Loucy (cell line): Measurements from ENCODE around the gene MSANTD3.

ENCODE experiments used
- H2AFZ ChIP-seq: fragments of 200-600 bp; sonication (generic); 2 replicates; pipeline ENCODE4 v1.6.0; 2016; ENCODE audit warnings: antibody characterized with exemption, mild to moderate bottlenecking, low read length, moderate library complexity
- H3F3A ChIP-seq: fragments of 200-600 bp; 2 replicates; pipeline ENCODE4 v1.6.0; 2016; ENCODE audit warnings: antibody characterized with exemption, low read depth, mild to moderate bottlenecking
- H3K27me3 ChIP-seq: fragments of 200-600 bp; sonication (generic); 2 replicates; pipeline ENCODE4 v1.6.1; 2014; ENCODE audit warnings: low read length, mild to moderate bottlenecking; ENCODE audit not compliant: insufficient read depth, poor library complexity, severe bottlenecking
- H3K36me3 ChIP-seq: fragments of 200-600 bp; sonication (generic); 2 replicates; pipeline ENCODE4 v1.6.1; 2016; ENCODE audit warnings: low read length; ENCODE audit not compliant: insufficient read depth
- H3K4me1 ChIP-seq: fragments of 200-600 bp; sonication (generic); 2 replicates; pipeline ENCODE4 v1.5.1; 2014; ENCODE audit warnings: low read length, mild to moderate bottlenecking; ENCODE audit not compliant: insufficient read depth, poor library complexity, severe bottlenecking
- H3K4me2 ChIP-seq: fragments of 200-600 bp; sonication (generic); 2 replicates; pipeline ENCODE4 v1.6.0; 2014; ENCODE audit warnings: antibody characterized with exemption, low read length, low read depth, mild to moderate bottlenecking; ENCODE audit not compliant: poor library complexity, severe bottlenecking
- H3K4me3 ChIP-seq: fragments of 200-600 bp; sonication (generic); 2 replicates; pipeline ENCODE4 v1.5.1; 2014; ENCODE audit warnings: low read length, mild to moderate bottlenecking, mixed read lengths; ENCODE audit not compliant: poor library complexity, severe bottlenecking
- H3K79me2 ChIP-seq: fragments of 200-600 bp; sonication (generic); 2 replicates; pipeline ENCODE4 v1.6.1; 2014; ENCODE audit warnings: low read length; ENCODE audit not compliant: insufficient read depth
- H3K9ac ChIP-seq: fragments of 200-600 bp; sonication (generic); 2 replicates; pipeline ENCODE4 v1.6.0; 2014; ENCODE audit warnings: mild to moderate bottlenecking, low read depth, low read length, moderate library complexity; ENCODE audit not compliant: poor library complexity, severe bottlenecking
- H3K9me2 ChIP-seq: fragments of 200-600 bp; sonication (generic); replicated peaks from 2 replicates; pipeline ENCODE4 v1.6.1; 2016; ENCODE audit warnings: low read depth, low read length, mixed read lengths
- H3K9me3 ChIP-seq: fragments of 200-600 bp; sonication (generic); 2 replicates; pipeline ENCODE4 v1.6.1; 2014; ENCODE audit warnings: mild to moderate bottlenecking, antibody characterized with exemption, low read length, low read depth; ENCODE audit not compliant: insufficient read depth
- H4K20me1 ChIP-seq: fragments of 200-600 bp; sonication (generic); 2 replicates; pipeline ENCODE4 v1.6.0; 2014; ENCODE audit warnings: antibody characterized with exemption, low read length, mild to moderate bottlenecking; ENCODE audit not compliant: insufficient read depth, poor library complexity, severe bottlenecking
- EZH2phosphoT487 ChIP-seq: fragments of 200-600 bp; IDR thresholded peaks from 2 replicates; pipeline ENCODE4 v1.6.1; 2018; ENCODE audit warnings: antibody characterized with exemption, mild to moderate bottlenecking, moderate library complexity, borderline replicate concordance
- TF ChIP-seq, protein P1 (sequence below): fragments of 200-600 bp; sonication (generic); conservative IDR thresholded peaks from 2 replicates; pipeline ENCODE4 v1.5.1; 2014; ENCODE audit warnings: mild to moderate bottlenecking, antibody characterized with exemption, low read length

Gene MSANTD3

DNA sequence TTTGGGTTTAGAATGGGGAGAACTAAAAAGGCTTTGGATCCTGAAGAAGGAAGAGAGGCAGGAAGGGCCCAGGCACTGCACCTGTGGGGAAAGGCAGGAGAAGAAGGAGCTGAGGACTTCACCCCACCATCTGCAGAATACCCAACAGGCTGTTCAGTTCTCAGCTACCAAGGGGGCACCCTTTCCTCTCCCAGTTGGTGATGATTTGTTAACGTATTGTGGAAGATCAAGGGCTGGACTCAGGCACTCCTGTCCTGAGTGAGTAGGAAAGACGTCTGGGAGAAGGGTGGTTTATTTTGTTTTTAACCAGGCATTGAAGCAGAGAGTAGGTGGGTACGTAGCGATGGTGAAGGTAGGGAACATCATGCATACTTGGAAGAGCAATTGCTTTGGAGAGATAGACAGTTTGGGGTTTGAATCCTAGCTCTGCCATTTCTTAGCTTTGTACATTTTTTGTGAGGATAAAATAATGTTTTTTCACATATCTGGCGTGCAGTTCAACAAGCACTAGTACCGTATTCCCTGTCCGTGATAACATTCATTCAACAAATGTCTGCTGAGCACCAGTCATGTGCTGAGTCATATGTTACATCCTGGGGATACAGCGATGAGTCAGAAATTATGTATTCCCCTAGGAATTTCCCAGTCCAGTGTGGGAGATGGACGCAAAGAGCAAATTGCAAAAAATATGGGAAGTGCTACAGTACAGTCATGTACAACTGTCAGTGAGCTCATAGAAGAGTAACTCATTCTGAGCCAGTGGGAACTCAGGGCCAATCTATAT lies 2.1 kb downstream of the MSANTD3 start:
- Histone ChIP-seq H3F3A (no peaks in the 10 kb centered on the region), H3K27me3 (no peaks in the 10 kb centered on the region), H3K4me2 (peak overlapping the region; percentile 88), H2AFZ (no peak overlapping the region), H4K20me1 (peaks cover 18% of the 10 kb centered on the region), H3K4me1 (peaks cover 49% of the 10 kb centered on the region), H3K9me3 (no peaks in the 10 kb centered on the region), H3K79me2 (peaks cover 60% of the 10 kb centered on the region), H3K4me3 (peak overlapping the region; percentile 94), H3K9me2 (no peaks in the 10 kb centered on the region), H3K36me3 (no peaks in the 10 kb centered on the region), H3K9ac (peak overlapping the region; percentile 88)
- no peak for TF ChIP-seq EZH2phosphoT487
- TF ChIP-seq, protein P1, sequence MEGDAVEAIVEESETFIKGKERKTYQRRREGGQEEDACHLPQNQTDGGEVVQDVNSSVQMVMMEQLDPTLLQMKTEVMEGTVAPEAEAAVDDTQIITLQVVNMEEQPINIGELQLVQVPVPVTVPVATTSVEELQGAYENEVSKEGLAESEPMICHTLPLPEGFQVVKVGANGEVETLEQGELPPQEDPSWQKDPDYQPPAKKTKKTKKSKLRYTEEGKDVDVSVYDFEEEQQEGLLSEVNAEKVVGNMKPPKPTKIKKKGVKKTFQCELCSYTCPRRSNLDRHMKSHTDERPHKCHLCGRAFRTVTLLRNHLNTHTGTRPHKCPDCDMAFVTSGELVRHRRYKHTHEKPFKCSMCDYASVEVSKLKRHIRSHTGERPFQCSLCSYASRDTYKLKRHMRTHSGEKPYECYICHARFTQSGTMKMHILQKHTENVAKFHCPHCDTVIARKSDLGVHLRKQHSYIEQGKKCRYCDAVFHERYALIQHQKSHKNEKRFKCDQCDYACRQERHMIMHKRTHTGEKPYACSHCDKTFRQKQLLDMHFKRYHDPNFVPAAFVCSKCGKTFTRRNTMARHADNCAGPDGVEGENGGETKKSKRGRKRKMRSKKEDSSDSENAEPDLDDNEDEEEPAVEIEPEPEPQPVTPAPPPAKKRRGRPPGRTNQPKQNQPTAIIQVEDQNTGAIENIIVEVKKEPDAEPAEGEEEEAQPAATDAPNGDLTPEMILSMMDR = no peak

DNA sequence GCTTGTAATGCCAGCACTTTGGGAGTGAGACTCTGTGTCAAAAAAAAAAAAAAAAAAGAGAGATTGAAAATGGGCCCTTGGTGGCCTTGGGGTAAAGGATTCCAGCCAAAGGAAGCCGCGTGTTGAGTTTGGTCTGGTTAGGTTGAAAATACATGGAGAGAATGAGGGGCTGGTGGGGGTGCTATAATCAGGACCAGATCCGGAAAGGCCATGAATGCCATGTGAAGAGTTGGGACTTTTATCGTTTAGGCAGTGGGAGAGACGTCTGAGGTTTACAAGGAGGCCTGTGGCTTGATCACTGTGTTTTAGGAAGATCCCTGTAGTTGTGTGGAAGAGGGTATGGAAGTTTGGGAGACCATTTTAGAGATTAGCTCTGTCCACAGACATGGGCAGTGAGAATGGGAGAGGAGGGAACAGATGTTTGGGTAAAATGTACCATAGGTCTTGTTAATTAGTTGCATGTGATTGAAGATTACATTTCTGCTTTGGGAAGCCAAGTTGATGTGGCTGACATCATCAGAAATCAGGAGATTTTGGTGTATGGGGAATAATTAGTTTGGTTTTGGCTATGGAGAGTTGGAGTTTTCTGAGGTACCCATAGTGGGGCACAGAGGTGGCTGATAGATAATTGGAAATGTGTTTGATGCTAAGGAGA lies 3.5 kb downstream of the MSANTD3 start:
- Histone ChIP-seq H3K9me2 (no peaks in the 10 kb centered on the region), H3K9ac (no peak overlapping the region), H3F3A (no peaks in the 10 kb centered on the region), H3K4me3 (peak overlapping the region; percentile 6), H3K36me3 (no peaks in the 10 kb centered on the region), H4K20me1 (peaks cover 18% of the 10 kb centered on the region), H3K79me2 (peaks cover 67% of the 10 kb centered on the region), H3K27me3 (no peaks in the 10 kb centered on the region), H2AFZ (no peak overlapping the region), H3K9me3 (no peaks in the 10 kb centered on the region), H3K4me2 (peak overlapping the region; percentile 88), H3K4me1 (peaks cover 49% of the 10 kb centered on the region)
- TF ChIP-seq EZH2phosphoT487 = no peak
- TF ChIP-seq, protein P1 = no peak

DNA sequence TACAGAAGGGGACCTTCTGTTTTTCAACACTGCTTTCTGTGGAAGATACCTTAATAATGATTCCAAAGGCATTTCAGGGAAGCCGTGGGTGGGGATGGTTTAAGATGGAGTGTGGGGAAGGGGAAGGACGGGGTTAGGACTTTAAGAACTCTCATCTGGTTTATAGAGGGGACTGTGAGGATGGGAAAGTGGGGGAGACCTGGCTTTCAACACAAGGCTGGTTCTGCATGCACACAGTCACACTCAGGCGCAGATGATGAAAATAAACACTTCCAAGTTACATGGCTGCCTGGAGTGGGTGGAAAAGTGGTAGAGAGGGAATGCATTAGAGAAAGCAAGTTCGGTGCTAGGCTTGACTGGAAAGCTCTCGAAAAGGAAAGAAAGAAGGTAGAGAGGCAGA lies 4.9 kb downstream of the MSANTD3 start:
- Histone ChIP-seq H3K4me2 (peak overlapping the region; percentile 18), H3K4me3 (no peak overlapping the region), H2AFZ (no peak overlapping the region), H3K27me3 (no peaks in the 10 kb centered on the region), H4K20me1 (peaks cover 18% of the 10 kb centered on the region), H3K79me2 (peaks cover 74% of the 10 kb centered on the region), H3K9me3 (no peaks in the 10 kb centered on the region), H3F3A (no peaks in the 10 kb centered on the region), H3K36me3 (no peaks in the 10 kb centered on the region), H3K4me1 (peaks cover 39% of the 10 kb centered on the region), H3K9ac (no peak overlapping the region), H3K9me2 (no peaks in the 10 kb centered on the region)
- TF ChIP-seq, protein P1 = no peak
- TF ChIP-seq EZH2phosphoT487 = no peak
